Neural cell (in vitro differentiated cells): ENCODE results near the gene ROR2. TPM values are rescaled to one million over a fixed set of nuclear protein-coding genes. Genes with fewer than 3 reads are reported as not detected.
"Not testable (repeated sequence)": the region's sequence is repeated elsewhere in the genome, so short reads cannot be mapped to it uniquely, and the experiment has no call there.

Source experiments
- H2AFZ ChIP-seq: fragments of 200-600, 300-800 bp; sonication (generic), shearing (Covaris generic); 2 replicates; pipeline ENCODE4 v1.6.0; 2014; ENCODE audit warnings: low read depth, mild to moderate bottlenecking, antibody characterized with exemption, low read length, moderate library complexity
- H3F3A ChIP-seq: fragments of 200-600 bp; shearing (Covaris generic); 2 replicates; pipeline ENCODE4 v1.6.1; 2016; ENCODE audit warnings: mild to moderate bottlenecking, moderate library complexity, mixed read lengths, antibody characterized with exemption, low read length; ENCODE audit not compliant: insufficient read depth, poor library complexity, severe bottlenecking
- H3K27ac ChIP-seq: fragments of 200-600, 300-800 bp; sonication (generic), shearing (Covaris generic); 2 replicates; pipeline ENCODE4 v1.5.1; 2014; ENCODE audit warnings: mild to moderate bottlenecking, low read length, moderate library complexity
- H3K27me3 ChIP-seq: fragments of 300-800, 200-600 bp; sonication (generic), shearing (Covaris generic); 2 replicates; pipeline ENCODE4 v1.6.0; 2014; ENCODE audit warnings: mild to moderate bottlenecking, low read depth, low read length, moderate library complexity; ENCODE audit not compliant: insufficient read depth
- H3K36me3 ChIP-seq: fragments of 300-800, 200-600 bp; sonication (generic), shearing (Covaris generic); 2 replicates; pipeline ENCODE4 v1.5.1; 2014; ENCODE audit warnings: mild to moderate bottlenecking, antibody characterized with exemption, low read length, moderate library complexity; ENCODE audit not compliant: insufficient read depth
- H3K4me2 ChIP-seq: fragments of 300-800, 200-600 bp; sonication (generic), shearing (Covaris generic); 2 replicates; pipeline ENCODE4 v1.6.0; 2014; ENCODE audit warnings: mild to moderate bottlenecking, low read length
- H3K4me3 ChIP-seq: fragments of 300-800, 200-600 bp; sonication (generic), shearing (Covaris generic); 2 replicates; pipeline ENCODE4 v1.5.1; 2014; ENCODE audit warnings: mild to moderate bottlenecking, low read length, moderate library complexity
- H3K79me2 ChIP-seq: fragments of 200-600 bp; shearing (Covaris generic); replicated peaks from 2 replicates; pipeline ENCODE4 v1.6.0; 2014; ENCODE audit warnings: mild to moderate bottlenecking, low read length, moderate library complexity; ENCODE audit not compliant: insufficient read depth
- H3K9ac ChIP-seq: fragments of 300-800, 200-600 bp; sonication (generic), shearing (Covaris generic); 2 replicates; pipeline ENCODE4 v1.6.1; 2016; ENCODE audit warnings: mild to moderate bottlenecking, low read length, mixed read lengths
- H3K9me2 ChIP-seq: fragments of 200-600 bp; shearing (Covaris generic); 2 replicates; pipeline ENCODE4 v1.6.1; 2016; ENCODE audit warnings: mild to moderate bottlenecking, low read length, mixed read lengths; ENCODE audit not compliant: insufficient read depth
- H3K9me3 ChIP-seq: fragments of 200-600, 300-800 bp; sonication (generic), shearing (Covaris generic); 2 replicates; pipeline ENCODE4 v1.6.1; 2016; ENCODE audit warnings: mild to moderate bottlenecking, mixed run types, low read length, moderate library complexity, mixed read lengths
- H4K20me1 ChIP-seq: fragments of 200-600 bp; shearing (Covaris generic); 2 replicates; pipeline ENCODE4 v1.6.1; 2016; ENCODE audit warnings: mild to moderate bottlenecking, mixed run types; ENCODE audit not compliant: insufficient read depth
- CTCF ChIP-seq: fragments of 450-650 bp; IDR thresholded peaks from 2 replicates; pipeline ENCODE4 v1.5.1; 2014; ENCODE audit warnings: antibody characterized with exemption, mild to moderate bottlenecking, moderate library complexity; ENCODE audit not compliant: poor library complexity, severe bottlenecking
- EP300 ChIP-seq: fragments of 450-650 bp; conservative IDR thresholded peaks from 2 replicates; pipeline ENCODE4 v1.6.1; 2014; ENCODE audit warnings: antibody characterized with exemption, mild to moderate bottlenecking, moderate library complexity; ENCODE audit not compliant: poor library complexity, severe bottlenecking
- EZH2 ChIP-seq: fragments of 200-600, 300-800 bp; shearing (Covaris generic), sonication (generic); IDR thresholded peaks from 2 replicates; pipeline ENCODE4 v1.6.1; 2014; ENCODE audit warnings: antibody characterized with exemption, low read length, borderline replicate concordance, mild to moderate bottlenecking; ENCODE audit not compliant: insufficient read depth, poor library complexity, severe bottlenecking
- MXI1 ChIP-seq: fragments of 450-650 bp; conservative IDR thresholded peaks from 2 replicates; pipeline ENCODE4 v1.6.1; 2014; ENCODE audit warnings: antibody characterized with exemption, mild to moderate bottlenecking; ENCODE audit not compliant: poor library complexity, severe bottlenecking
- POLR2AphosphoS5 ChIP-seq: IDR thresholded peaks from 2 replicates; pipeline ENCODE4 v1.6.1; 2012
- RAD21 ChIP-seq: fragments of 450-650 bp; conservative IDR thresholded peaks from 2 replicates; pipeline ENCODE4 v1.6.1; 2014; ENCODE audit warnings: antibody characterized with exemption, mild to moderate bottlenecking, moderate library complexity
- REST ChIP-seq: IDR thresholded peaks from 2 replicates; pipeline ENCODE4 v1.6.1; 2012; ENCODE audit warnings: borderline replicate concordance
- SMC3 ChIP-seq: fragments of 450-650 bp; conservative IDR thresholded peaks from 2 replicates; pipeline ENCODE4 v1.6.1; 2014; ENCODE audit warnings: antibody characterized with exemption, mild to moderate bottlenecking, moderate library complexity; ENCODE audit not compliant: poor library complexity
- TAF1 ChIP-seq: IDR thresholded peaks from 2 replicates; pipeline ENCODE4 v1.6.1; 2012; ENCODE audit warnings: low read depth
- polyA plus RNA-seq: library from polyadenylated mRNA; depleted of rRNA; stranded (reverse); fragments of >200 nt; gene quantifications from 2 replicates; pipeline ENCODE4 v1.2.3, GENCODE V29; 2014

The ROR2 gene
- polyA plus RNA-seq, 1 donor from 2014 or later, result 0.33 TPM

DNA sequence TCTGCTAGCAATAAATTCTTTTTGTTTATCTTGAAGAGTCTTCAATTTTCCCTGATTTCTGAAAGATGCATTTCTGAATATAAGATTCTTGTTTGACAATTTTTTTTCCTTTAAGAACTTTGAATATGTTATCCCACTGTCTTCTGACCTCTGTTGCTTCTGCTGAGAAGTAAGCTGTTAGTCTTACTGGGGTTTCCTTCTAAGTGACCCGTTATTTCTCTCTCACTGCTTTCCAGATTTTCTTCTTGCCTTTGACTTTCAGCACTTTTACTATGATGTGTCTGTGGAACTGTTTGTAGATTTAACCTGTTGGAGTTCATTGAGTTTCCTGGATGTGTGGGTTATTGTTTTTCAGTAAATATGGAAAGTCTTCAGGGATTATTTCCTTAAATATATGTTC, 321.1 kb downstream of the ROR2 start:
- H3K27me3 ChIP-seq, result no peaks in the 10 kb centered on the region
- no peaks in the 10 kb centered on the region for H3F3A ChIP-seq
- no peak overlapping the region for H3K4me3 ChIP-seq
- H3K9me3 ChIP-seq, result no peaks in the 10 kb centered on the region
- no peaks in the 10 kb centered on the region for H3K79me2 ChIP-seq
- H3K36me3 ChIP-seq, result no peaks in the 10 kb centered on the region
- no peak overlapping the region for H3K27ac ChIP-seq
- TF ChIP-seq EZH2, result no peak
- no peak for TF ChIP-seq POLR2AphosphoS5
- no peak for TF ChIP-seq RAD21
- TF ChIP-seq REST, result no peak
- TF ChIP-seq TAF1, result no peak
- TF ChIP-seq CTCF, result no peak
- no peak for TF ChIP-seq EP300
- no peak for TF ChIP-seq SMC3
- no peak for TF ChIP-seq MXI1
- no peak overlapping the region for H3K9ac ChIP-seq
- H2AFZ ChIP-seq, result no peak overlapping the region
- no peak overlapping the region for H3K4me2 ChIP-seq
- no peaks in the 10 kb centered on the region for H3K9me2 ChIP-seq
- no peaks in the 10 kb centered on the region for H4K20me1 ChIP-seq

GRCh38 chr9:91625331-91625730, 324.7 kb downstream of the ROR2 start:
- Histone ChIP-seq H3K9ac (no peak overlapping the region), H3K4me2 (no peak overlapping the region), H3K36me3 (no peaks in the 10 kb centered on the region), H2AFZ (no peak overlapping the region), H3K27me3 (no peaks in the 10 kb centered on the region), H3K9me3 (no peaks in the 10 kb centered on the region), H3K79me2 (no peaks in the 10 kb centered on the region), H3K9me2 (no peaks in the 10 kb centered on the region), H3F3A (no peaks in the 10 kb centered on the region), H4K20me1 (no peaks in the 10 kb centered on the region), H3K27ac (no peak overlapping the region), H3K4me3 (no peak overlapping the region)
- no peak for TF ChIP-seq TAF1
- no peak for TF ChIP-seq POLR2AphosphoS5
- no peak for TF ChIP-seq RAD21

- Histone ChIP-seq H3F3A (no peaks in the 10 kb centered on the region), H3K79me2 (no peaks in the 10 kb centered on the region), H3K4me3 (no peak overlapping the region), H3K9ac (no peak overlapping the region), H3K4me2 (no peak overlapping the region), H4K20me1 (no peaks in the 10 kb centered on the region), H2AFZ (no peak overlapping the region), H3K27ac (no peak overlapping the region), H3K9me2 (no peaks in the 10 kb centered on the region), H3K27me3 (no peaks in the 10 kb centered on the region), H3K9me3 (no peaks in the 10 kb centered on the region), H3K36me3 (no peaks in the 10 kb centered on the region)
- TF ChIP-seq EZH2, result no peak
- TF ChIP-seq SMC3, result no peak
- TF ChIP-seq EP300, result no peak
- no peak for TF ChIP-seq POLR2AphosphoS5
- TF ChIP-seq CTCF, result no peak
- TF ChIP-seq MXI1, result no peak
Measured at GRCh38 chr9:91623004-91623403, 327.0 kb downstream of the ROR2 start.

GRCh38 chr9:91622121-91622520, 327.9 kb downstream of the ROR2 start:
- not testable (repeated sequence) for H3K9me2 ChIP-seq, H4K20me1 ChIP-seq, H3K4me3 ChIP-seq, H3K36me3 ChIP-seq, H3K9ac ChIP-seq, H3K9me3 ChIP-seq, H3F3A ChIP-seq, H3K79me2 ChIP-seq, H3K27me3 ChIP-seq, H3K27ac ChIP-seq, H2AFZ ChIP-seq, H3K4me2 ChIP-seq
